NCI-H2227 treated with DMSO at 0.1 percent for 48 hours (cell line): Measurements from ENCODE around the gene ALDH18A1.
A peak's percentile ranks its signal among the peaks of the same experiment; 100 is the strongest.

Source experiments
- DNase-seq: peaks from one replicate; lab custom pipeline; 2025; lab: John Stamatoyannopoulos, UW

Gene ALDH18A1

GRCh38 chr10:95579292-95579691, 77.2 kb downstream of the ALDH18A1 start:
- no peak for DNase-seq

DNA sequence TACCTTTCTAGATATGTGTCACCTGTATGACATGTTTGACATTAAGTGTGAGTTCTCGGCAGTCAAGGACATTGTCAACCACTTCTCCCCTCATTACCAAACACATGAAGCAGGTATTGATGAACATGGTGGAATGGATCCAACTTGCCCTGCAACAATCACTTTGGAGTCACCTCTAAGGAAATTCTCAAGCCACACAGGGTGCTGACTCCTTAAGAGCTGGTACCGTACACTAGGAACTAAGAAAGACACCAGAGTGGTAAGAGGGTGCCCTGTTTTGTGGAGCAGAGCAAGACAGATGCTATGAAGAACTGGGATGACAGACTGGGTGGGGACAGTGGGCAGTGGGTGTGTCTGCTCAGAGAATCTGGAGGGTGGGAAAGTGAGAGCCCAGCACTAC, 77.9 kb downstream of the ALDH18A1 start:
- no peak for DNase-seq

DNA sequence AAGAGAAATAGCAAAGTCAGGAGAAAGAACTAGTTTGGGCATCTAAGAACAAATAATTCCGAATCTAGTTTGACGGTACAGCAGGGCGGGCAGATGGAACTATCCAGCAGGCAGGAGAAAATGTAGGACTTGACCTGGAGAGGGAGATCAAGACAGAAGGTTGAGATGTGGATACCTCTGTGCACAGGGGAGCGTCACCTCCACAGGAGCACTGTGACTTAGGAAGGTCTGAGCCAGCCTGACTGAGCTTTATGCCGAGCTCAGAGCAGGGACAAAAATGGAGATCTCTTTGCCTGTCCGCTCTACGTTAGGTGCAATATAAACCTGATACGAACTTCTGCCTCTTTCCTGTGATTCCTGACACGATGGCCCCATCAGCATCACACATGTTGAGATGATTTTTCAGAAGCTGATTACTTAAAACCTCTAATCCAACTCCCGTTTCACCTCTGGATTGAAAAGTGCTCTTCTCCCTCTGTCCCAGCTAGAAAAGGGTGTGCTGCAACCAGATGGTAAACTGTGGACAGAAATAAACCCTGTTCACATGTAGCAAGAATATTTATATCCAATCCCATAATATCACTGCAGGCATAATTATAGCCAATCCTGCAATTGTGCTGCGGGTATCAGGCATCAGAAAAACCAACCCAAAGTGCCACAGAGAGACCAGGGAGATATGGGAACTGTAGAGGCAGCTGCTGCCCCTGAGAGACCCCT, 81.7 kb downstream of the ALDH18A1 start:
- no peak for DNase-seq

GRCh38 chr10:95573964-95574604, 82.4 kb downstream of the ALDH18A1 start:
- no peak for DNase-seq

- DNase-seq, result no peak
These were observed 83.0 kb downstream of the ALDH18A1 start for GRCh38 chr10:95573527-95573926.

DNA sequence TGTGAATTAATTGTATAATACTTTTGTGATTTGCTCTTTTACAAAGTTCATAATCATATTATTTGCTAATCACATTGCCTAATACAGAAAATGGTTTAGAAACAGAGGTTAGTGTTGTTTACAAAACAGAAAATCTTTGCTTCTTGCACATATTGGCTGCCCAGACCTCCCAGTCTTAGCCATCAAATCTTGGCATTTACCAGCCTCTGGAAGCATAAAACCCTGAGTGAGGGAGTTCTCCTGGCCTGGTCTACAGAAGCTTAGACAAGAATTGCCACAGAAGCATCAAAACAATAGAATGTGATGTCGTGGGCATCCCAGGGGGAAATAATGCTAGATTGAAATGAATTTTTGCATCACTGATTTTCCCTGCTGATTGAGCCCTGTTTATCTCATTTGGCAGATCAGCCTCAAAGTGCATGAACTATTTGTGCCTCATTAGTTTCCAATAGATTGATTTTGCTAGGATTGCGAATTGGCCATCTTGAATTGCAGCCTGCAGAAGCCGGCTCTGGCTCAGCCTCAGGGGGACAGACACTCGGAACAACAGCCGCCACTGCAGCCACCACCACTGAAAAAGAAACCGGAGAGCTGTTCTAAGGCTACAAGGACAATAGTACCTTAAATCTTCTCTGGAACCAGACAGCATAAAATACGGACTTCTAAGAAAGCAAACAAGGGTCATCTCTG, 84.2 kb downstream of the ALDH18A1 start:
- DNase-seq, result peak; percentile 8

GRCh38 chr10:95571390-95571789, 85.1 kb downstream of the ALDH18A1 start:
- DNase-seq, result no peak

DNA sequence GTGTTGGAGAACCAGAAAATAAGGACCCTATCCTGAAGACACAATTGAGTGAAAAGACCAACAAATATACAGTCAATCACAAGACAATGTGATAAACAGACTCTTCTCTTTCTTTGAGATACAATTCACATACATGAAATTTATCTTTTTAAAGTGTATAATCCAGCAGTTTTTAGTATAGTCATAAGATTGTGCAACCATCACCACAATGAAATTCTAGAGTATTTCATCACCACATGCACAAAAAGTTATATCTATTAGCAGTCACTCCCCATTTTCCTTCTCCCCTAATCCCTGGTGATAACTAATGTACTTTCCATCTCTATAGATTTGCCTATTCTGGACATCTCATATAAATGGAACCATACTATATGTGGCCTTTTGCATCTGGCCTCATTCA, 87.1 kb downstream of the ALDH18A1 start:
- DNase-seq, result no peak

- no peak for DNase-seq
These were observed 88.4 kb downstream of the ALDH18A1 start for GRCh38 chr10:95567903-95568630.

DNA sequence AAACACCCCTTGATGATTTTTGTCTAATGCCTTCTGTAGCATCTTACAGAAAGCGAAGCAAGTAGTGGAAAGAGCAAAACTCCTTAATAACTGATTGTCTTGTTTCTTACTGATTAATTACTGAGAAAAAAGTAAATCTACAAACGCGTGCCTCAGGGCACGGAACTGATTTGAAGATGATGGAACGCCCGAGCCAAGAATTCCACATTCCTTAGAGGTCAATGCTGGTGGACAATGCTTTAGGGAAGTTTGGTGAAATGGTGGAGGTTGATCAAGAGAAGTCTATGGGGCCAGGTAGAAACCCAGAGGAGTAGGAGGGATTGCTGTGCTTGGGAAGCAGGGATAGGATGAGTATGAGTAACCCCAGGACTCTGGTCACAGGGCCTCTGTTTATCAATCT, 90.4 kb downstream of the ALDH18A1 start:
- DNase-seq, result no peak

- no peak for DNase-seq
These were observed 91.2 kb downstream of the ALDH18A1 start for GRCh38 chr10:95565336-95565735.

DNA sequence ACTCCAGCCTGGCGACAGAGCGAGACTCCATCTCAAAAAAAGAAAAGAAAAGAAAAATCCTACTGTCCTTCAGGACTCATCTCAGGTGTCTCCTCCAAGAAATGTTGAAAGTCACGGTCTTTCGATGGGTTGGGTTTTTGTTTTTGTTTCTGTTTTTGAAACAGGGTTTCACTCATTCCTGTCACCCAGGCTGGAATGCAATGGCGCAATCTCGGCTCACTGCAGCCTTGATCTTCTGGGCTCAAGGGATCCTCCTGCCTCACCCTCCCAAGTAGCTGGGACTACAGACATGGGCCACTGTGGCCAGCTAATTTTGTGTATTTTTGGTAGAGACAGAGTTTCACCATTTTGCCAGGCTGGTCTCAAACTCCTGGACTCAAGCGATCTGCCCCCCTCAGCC, 92.2 kb downstream of the ALDH18A1 start:
- no peak for DNase-seq

DNA sequence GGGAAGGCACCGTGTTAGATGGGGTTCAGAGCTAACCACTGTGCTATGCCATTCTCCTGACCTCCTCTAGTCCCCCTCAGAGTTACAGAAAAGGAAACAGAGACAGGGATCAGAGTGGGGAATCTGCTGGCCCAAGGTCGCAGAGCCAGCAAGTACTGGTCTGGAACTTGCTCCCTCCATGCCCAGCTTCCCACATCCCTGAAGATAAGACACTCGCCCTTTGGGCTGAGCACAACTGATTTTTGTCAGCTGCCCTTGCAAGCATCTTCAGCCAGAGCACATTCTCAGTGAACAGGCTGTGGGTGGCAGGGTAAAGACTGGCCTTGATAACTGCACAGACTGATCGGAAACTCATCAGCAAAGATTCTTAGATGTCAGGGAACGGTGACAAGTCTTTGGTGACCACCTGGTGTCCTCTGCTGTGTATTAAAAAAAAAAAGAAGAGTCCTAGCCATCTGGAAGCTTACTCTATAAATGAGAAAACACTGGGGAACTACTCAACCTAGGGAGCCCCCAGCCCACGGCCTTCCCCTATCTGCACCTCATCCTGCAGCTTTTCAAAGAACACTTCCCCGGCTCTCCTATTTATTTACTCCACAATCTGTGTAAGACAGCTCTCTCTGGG, 94.1 kb downstream of the ALDH18A1 start:
- no peak for DNase-seq

DNA sequence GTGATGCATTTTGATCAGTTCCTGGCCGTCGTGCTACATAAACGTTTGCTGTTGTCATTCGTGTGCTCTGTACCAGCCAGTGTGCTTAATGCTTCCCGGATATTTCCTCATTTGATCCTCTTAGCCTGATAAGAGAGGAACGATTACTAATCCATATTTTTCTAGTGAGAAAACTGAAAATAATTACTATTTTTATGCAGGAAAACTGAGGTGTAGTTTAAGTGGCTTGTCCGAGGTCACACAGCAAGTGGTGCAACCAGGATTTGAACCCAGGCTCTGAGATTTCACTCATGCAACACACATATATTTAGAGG, 94.7 kb downstream of the ALDH18A1 start:
- DNase-seq, result no peak

DNA sequence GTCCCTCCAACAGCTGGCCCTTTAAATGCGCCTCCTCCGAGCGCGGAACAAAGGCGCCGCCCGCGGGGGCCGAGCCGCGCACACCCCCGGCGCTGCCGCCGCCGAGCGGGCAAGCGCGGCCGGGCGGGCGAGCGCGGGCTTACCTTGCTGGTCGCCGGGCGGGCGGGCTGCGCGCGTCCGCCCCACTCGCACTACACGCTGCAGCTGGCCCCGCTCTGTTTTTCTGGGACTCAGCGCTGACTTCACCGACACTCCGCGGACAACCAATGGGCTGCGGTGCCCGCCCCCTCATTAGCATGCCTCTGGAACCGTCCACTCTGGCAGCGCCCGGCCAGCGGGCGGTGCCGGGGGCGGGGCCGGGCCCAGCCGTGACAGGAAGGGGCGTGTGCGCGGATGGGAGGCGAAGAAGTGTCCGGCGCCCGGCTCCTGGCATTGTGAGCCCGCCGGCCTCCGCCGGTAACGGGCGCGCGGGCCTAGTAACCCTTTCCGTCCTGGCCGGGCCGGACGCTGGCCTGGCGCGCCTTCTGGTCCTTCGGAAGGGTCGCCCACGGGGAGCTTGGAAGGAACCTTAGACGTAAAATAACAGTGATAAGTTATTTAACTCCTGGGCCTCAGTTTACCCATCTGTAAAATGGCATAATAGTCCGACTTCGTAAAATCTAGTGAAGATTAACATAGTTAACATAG, 95.2 kb downstream of the ALDH18A1 start, which contains the start of gene SORBS1:
SORBS1 (minus strand) TSS at position 195 of the 687 bp plus-strand sequence. CDS start 120,236 bp downstream, outside the sequence.
- peak; percentile 91 for DNase-seq

GRCh38 chr10:95560278-95561176, 96.0 kb downstream of the ALDH18A1 start:
- DNase-seq, result peak; percentile 5

DNA sequence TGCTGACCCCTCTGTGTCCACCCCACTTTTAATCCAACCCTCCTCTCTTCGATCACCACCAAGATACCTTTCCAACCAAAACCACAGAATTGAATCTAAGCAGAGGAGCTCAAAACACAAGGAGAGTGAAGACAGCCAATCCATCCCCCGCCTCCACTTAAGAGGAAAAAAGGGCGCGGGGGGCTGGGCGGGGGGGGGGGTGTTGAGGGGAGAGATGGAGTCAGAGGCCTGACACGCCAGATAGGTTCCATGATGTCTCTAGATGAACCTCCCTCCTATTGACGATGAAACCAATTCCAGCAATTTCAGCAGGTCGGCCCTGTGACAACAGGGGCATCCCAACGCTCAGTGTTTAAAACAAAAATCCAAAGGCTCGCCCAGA, 96.6 kb downstream of the ALDH18A1 start:
- no peak for DNase-seq

- DNase-seq, result no peak
These were observed 97.0 kb downstream of the ALDH18A1 start for GRCh38 chr10:95559471-95559870.

DNA sequence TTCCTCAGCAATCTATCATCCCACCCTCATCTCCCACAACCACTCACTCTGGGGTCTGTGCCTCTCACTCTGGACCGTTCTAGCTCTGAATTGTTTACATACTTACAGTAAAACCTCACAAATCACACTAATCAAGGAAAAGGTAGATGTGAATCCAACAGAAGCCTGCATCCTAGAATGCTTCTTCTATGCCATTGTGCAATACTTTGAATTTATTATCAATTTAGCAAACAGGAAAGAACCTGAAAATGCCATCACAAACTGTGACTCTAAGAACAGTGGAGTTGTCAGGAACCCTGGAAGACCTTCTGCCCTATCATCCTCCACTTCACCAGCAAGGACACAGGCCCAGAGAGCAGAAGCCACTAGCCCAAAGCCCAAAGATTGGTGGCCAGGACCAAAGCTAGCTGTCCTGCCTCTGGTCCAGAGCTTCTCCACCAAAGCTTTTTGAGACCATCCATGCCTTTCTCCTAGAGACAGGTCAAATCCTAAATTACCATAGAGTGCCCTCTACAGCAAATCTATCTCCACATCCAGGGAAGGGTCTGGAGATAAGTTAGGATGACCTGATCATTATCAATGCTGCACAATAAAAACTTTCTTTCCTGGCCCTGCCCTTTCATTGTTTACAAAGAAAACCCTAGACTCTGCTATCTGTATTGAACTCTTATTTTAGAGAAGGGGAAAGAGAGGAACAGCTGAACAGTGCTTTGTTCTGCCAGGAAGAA, 97.8 kb downstream of the ALDH18A1 start:
- no peak for DNase-seq
